ENCODE results near the gene NCBP2.
"Not testable (repeated sequence)": the region's sequence is repeated elsewhere in the genome, so short reads cannot be mapped to it uniquely, and the experiment has no call there.

The NCBP2 gene

DNA sequence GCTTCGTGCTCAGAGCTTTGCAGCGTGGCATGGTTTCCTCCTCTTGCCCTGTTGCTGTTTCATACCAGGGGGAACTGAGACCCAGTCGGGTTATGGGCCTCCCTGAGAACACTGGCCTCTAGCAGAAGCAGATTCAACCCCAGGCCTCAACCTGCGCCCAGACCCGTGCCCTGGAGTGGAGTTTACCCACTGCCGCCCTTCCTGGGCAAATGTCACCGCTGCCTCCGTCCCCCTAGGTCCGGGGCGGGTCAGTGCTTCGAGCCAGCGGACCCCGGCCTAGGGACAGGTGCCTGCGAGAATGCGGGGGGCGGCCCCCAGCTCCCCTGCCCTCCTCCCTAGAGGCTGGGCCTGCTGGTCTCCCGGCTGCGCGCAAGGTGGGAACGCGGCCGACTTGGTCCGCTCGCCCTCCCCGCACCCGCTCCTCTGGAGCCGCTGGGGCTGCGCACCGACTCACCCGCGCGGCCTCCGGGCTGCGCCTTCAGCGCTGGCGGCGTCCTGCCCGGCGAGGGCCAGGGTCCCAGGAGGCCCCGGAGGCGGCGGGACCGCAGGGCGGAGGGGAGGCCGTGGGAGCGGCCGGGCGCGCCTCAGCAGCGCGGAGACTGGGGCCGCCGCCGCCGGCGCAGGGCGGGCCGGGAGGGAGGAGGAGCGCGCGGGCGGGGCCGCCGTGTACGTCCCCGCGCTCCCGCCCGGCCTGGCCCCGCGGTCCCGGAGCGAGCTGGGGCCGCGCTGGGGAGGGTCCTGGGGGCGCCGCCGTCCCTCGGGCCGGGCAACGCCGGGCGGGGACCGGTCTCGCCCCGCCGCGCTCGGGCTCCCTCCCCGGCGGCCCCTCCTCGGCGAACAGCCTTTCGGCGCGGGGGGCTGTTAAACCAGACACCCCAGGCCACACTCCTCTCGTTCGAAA lies 26.2 kb upstream of the NCBP2 start, which contains the start of gene PIGZ:
Gene PIGZ (minus strand): TSS at position 601 of the 901 bp plus-strand sequence. CDS start 16,802 bp downstream, outside the sequence.
- DNase-seq (ENCODE audit: low read depth, low spot score) = no peak

DNA sequence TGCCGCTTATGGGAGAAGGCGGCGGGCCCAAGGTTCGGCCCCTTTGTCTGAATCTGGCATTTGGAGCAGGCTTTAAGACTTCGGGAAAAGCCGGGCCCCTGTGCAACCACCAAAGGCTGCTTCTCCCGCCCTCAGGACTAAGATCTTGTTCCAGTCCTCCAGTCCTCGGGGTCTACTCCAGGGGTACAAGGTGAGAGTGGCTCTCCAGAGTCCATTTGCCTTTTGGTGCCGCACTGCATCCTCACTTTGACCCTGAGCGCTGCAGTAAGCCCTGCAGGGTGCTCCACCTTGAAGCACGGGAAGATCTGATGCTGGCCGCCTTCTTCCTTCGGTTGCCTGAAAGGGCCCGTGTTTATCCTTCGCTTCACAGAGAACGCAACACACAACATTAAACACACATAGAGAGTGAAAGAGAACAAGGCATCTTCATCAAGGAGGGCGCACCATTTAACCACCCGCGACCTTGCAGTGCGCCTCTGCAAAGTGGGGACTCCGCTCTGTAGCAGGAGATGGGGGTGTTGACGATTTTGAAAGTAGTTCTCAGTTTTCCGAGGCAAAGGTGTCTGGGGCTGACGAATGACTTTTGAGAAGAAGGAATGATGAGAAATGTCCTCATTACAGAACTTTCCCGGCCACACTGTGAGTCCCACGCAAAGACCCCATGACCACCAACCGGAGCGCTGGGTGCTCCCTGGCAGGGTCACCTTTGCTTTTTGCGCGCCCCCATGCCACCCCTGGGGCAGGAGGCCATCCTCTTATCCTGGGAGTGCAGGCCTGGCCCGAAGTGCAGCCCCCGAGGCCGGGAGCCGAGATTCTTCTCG lies 25.3 kb upstream of the NCBP2 start:
- no peak for DNase-seq (ENCODE audit: low read depth, low spot score)

DNA sequence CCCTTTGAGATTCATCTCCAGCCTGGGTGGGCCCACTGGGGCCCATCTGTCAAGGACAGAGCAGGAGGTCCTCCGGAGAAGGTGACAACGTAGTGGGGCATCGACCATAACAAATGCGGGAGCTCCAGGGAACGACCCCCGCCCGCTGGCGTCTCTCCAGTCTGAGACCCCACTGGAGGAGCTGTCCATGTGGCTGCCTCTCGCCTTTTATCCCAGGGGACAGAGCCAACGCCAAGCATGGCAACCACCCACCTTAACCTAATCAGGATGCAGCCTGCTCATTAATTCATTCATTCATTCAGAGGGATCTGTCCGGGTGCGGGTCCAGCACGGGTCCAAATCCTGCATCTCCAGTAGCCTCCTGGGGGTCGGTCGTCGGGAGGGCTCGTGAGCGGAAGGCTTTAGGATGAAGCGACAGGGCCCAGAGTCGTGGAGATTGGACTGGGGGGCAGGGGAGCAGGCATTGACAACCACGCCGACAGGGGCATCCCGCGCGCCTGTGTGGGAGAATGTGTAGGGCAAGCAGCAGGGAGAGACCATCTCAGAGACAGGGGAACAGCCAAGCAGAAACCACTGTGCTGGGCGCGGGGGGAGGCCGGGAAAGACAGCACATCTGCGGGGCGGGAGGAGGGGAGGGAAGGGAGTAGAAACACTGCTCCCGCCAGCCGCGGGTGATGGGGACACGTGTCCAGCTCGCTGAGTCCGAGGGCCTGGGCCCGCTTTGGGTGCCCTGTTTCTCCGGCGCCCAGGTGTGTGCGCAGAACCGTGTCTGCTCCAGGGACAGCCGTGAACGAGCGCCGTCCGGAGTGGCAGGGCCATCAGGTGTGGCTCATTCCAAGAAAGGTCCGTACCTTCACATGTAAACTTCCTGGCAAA lies 24.4 kb upstream of the NCBP2 start:
- DNase-seq (ENCODE audit: low read depth, low spot score) = no peak

DNA sequence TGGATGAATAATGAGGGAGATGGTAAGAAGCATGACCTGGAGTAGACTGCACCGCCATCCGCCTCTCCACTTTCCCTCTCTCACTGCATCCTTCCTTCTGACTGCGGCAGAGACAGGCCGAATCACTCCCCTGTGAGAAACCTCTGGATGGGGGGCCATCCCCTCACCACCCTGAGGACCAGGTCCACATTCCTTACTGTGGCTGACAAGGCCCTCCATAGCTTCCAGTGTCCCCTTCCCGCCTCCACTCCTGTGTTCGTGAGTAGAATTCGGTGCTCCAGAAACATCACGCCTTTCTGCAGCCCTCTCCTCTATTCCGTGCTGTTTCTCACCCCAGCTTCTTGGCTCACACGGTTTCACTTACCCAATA lies 23.5 kb upstream of the NCBP2 start:
- DNase-seq (ENCODE audit: low read depth, low spot score) = no peak

DNA sequence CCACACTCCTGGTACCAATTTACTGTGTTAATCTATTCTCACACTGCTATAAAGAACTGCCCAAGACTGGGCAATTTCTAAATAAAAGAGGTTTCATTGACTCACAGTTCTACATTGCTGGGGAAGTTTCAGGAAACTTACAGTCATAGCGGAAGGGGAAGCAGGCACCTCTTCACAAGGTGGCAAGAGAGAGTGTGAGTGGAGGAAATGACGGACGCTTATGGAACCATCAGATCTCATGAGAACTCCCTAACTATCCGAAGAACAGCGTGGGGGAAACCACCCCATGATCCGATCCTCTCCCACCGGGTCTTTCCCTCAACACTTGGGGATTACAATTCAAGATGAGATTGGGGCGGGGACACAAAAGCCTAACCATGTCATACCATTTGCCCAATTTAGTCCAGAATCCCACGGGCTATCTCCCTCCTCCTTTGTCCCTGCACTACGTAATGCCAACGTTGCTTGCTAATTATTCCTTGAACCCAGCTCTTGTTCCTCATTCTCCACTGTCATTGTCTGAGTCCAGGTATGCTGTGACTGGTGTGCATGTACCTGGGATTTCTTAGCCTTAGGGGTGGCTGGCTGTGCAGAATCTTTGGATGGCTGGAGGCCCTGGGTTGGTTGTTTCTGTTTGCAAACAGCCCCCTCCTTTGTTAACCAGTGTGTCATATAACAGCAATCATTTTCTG lies 22.9 kb upstream of the NCBP2 start:
- no peak for DNase-seq (ENCODE audit: low read depth, low spot score)

DNA sequence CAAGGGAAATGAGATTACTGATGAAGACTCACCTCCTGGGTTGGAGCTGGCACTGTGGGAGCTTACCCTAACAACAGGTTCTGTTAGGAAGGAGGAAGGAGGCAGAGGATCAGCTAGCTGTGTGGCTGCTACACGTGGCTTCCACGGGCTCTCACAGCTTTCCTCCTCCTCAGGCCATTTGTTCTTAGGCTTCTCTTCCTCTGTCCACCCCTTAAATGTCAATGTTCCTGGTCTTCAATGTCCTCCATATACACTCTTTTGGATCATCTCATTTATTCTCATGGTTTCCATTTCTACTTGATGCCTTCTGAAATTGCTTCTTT lies 21.3 kb upstream of the NCBP2 start:
- DNase-seq (ENCODE audit: low read depth, low spot score) = no peak

DNA sequence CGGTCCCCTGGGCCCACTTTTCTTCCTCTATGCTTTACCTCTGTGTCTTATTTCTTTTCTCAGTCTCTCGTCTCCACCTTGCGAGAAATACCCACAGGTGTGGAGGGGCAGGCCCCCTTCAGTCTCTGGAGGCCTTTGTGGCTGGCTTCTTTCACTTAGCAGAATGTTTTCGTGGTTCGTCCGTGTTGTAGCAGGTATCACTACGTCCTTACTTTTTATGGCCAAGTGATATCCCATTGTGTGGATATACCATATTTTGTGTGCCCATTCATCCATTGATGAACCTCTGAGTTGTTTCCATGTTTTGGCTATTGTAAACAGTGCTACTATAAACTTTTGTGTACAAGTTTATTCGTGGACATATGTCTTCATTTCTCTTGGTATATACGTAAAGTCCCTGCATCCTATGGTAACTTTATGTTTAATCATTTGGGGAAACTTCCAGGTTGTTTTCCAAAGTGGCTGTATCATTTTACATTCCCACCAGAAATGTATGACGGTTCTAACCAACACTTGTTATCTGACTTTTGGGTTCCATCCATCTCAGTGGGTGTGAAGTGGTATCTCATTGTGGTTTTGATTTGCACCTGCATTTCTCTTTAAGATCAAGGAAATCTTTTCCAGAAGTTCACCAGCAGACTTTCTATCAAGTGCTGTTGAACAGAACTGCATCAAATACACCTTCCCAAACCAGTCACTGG lies 20.8 kb upstream of the NCBP2 start:
- DNase-seq (ENCODE audit: low read depth, low spot score) = no peak

DNA sequence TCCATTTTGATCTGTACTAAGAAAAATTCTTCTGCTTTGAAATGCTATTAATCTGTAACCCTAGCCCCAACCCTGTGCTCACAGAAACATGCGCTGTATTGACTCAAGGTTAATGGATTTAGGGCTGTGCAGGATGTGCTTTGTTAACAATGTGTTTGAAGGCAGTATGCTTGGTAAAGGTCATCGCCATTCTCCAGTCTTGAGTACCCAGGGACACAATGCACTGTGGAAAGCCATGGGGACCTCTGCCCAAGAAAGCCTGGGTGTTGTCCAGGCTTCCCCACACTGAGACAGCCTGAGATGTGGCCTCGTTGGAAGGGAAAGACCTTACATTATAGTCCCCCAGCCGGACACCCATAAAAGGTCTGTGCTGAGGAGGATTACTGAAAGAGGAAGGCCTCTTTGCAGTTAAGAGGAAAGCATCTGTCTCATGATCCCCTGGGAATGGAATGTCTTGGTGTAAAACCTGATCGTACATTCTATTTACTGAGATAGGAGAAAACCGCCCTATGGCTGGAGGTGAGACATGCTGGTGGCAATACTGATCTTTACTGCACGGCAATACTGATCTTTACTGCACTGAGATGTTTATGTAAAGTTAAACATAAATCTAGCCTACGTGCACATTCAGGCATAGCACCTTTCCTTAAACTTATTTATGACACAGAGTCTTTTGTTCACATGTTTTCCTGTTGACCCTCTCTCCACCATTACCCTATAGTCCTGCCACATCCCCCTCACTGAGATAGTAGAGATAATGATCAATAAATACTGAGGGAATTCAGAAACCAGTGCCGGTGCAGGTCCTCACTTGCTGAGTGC lies 20.0 kb upstream of the NCBP2 start:
- no peak for DNase-seq (ENCODE audit: low read depth, low spot score)

DNA sequence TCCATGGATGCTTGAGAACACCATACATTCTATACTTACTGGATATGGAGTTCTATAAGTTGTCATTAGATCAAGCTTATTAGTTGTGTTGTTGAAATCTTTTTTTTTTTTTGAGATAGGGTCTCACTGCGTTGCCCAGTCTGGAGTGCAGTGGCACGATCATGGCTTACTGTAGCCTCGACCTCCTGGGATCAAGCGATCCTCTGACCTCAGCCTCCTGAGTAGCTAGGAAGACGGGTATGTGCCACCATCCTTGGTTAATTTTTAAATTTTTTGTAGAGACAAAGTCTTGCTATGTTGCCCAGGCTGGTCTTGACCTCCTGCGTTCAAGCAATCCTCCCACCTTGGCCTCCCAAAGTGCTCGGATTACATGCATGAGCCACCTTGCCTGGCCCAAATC lies 12.5 kb upstream of the NCBP2 start:
- no peak for DNase-seq (ENCODE audit: low read depth, low spot score)

DNA sequence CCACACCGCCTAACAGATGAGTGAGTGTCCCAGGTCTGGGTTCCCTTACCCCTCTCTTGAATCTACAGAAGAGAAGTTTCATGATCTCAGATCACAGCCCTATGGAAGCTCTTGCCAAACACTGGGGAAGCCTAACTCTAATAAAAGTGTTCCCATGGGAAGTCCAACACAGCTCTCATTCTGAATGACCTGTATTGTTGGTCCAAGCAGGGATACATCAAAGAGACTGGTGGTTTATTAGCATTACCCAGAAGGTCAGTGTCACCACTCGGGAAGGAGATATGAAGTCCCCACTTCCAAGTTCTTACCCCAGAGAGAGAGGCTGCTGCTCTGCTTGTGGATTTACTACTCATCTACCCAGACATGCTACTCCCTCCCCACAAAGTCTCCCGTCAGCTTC lies 9.0 kb upstream of the NCBP2 start:
- DNase-seq (ENCODE audit: low read depth, low spot score) = no peak

DNA sequence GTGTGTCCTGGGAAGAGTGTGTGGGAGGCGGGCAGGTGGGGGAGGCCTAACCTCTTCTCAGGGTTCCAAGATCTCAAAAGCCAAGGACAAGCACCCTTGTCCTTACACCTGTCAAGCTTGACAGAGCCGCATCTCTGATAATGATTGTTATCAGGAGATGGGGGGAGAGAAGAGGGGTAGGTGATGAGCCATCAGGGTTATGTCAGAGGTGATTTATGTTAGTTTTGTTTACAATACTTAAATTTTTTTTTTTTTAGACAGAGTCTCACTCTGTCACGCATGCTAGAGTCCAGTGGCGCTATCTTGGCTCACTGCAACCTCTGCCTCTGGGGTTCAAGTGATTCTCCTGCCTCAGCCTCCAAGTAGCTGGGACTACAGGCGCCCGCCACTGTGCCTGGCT lies 7.4 kb upstream of the NCBP2 start:
- no peak for DNase-seq (ENCODE audit: low read depth, low spot score)

DNA sequence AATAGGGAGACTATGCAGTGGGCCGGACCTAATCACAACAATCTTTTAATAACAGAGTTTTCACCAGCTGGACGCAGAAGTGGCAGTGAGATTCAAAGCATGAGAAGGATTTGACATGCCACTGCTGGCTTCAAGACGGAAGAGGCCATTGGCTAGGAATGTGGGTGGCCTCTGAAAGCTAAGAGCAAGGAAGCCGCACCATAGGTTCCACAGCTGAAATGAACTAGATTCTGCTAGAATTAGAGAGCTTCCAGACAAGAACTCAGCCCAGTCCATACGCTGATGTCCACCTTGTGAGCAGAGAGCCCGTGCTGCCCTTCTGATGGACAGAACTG lies 6.9 kb upstream of the NCBP2 start:
- no peak for DNase-seq (ENCODE audit: low read depth, low spot score)

DNA sequence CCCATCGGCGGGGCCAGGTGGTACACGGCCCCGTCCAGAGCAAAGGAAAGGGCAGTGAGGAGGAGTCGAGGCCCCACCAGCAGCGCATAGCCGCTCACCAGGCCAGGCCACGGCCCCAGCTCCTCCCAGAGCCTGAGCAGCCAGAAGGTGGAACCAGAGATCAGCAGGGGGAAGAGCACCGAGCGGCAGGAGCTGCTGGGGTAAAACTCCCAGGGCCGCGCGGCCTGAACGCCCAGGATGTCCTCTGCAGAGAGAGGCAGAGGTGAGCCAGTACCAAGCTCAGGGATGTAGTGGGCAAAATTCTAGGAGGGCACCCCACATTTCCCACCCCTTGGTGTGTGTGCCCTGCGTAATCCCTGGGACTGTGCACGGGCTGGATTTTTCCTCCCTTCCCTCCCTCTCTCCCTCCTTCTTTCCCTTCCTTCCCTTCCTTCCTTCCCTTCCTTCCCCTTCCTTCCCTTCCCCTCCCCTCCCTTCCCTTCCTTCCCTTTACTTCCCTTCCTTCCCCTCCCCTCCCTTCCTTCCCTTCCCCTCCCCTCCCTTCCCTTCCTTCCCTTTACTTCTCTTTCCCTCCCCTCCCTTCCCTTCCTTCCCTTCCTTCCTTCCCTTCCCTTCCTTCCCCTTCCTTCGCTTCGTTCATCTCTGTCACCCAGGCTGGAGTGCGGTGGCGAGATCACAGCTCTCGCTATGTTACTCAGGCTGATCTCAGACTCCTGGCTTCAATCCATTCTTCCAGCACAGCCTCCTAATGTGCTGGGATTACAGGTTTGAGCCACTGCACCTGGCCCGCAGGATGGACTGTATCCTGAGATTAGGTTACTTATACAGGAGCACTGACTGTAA lies 6.3 kb upstream of the NCBP2 start:
- DNase-seq (ENCODE audit: low read depth, low spot score) = no peak

DNA sequence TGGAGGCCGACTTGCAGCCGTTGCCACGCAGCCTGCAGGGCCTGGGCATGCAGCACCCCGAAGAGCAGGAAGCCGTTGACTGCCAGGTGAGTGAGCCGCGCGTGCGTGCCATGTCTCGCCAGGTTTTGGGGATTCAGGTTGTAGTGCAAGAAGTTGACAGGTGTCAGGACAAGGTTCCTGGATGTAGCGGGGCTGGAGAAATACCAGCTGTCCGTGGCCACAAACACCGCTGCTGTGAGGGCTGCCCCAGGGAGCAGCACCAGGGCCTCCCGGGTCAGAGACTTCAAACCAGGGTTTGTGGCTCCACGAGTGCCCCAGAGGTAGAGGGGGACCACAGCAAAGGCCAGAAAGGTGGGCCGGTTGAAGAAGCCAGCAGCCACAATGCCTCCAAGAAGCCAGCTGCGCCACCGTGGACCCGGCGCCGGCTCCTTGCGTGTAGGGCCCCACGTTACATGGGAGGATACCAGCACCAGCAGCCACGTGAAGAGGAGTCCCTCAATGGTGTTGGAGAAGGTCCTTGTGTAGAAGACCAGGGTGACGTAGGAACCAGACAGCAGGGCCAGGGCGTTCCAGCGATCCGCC lies 5.6 kb upstream of the NCBP2 start:
- no peak for DNase-seq (ENCODE audit: low read depth, low spot score)

DNA sequence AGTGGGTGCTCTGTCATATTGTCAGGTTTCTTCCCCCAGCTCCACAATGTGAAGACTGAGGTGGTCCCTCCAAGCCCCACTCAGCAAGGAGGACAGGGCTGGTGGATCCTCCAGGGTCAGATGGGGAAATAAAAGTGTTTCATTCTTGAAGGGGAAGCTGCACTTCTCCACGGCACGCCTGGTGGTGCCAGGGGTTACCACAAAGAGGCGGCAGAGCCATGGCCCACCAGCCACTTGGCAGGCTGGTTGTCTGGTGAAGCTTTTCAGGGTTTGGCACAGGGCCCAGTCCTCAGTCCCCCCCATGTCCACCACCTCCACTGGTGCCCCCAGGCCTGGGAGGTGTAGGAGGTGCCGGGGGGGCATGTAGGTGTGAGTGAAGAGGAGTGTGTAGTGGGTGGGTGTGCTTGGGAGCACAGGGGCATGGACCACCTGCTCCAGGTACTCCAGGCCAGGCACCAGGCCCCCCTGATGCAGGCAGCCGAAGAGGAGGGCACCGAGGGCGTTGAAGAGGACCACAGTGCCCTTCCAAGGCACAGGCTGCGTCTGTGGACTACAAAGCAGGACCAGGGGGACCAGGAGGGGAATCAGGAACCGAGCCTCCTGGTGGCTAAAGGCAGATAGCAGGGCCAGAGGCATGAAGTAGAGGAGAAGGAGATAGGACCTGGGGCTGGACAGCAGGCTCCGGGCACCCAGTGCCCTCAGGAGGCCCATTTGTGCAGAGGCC lies 5.0 kb upstream of the NCBP2 start:
- no peak for DNase-seq (ENCODE audit: low read depth, low spot score)

DNA sequence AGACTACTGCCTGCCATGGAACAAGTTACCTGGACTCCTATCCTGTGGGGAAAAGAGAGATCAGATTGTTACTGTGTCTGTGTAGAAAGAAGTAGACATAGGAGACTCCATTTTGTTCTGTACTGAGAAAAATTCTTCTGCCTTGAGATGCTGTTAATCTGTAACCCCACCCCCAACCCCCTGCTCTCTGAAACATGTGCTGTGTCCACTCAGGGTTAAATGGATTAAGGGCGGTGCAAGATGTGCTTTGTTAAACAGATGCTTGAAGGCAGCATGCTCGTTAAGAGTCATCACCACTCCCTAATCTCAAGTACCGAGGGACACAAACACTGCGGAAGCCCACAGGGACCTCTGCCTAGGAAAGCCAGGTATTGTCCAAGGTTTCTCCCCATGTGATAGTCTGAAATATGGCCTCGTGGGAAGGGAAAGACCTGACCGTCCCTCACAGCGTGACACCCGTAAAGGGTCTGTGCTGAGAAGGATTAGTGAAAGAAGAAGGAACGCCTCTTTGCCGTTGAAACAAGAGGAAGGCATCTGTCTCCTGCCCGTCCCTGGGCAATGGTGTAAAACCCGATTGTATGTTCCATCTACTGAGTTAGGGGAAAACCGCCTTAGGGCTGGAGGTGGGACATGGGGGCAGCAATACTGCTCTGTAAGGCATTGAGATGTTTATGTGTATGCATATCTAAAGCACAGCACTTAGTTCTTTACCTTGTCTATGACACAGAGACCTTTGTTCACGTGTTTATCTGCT lies 1.9 kb upstream of the NCBP2 start:
- not testable (repeated sequence) for DNase-seq (ENCODE audit: low read depth, low spot score)

DNA sequence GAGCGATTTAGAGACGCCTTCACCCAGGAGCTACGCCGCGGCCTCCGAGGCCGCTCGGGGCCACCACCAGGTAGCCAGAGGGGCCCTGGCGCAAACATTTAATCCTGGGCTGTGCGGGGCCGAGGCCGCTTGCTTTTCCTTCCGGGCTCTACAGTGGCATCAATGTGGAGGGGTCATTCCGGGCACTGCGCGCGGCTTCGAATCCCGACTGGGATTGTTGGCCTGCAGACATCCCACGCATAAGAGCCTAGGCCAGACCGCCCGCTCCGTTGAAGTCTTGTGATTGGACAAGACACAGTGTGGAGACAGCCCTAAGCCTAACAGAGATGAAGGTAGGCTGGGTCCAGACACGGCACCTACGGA lies 568 bp upstream of the NCBP2 start:
- no peak for DNase-seq (ENCODE audit: low read depth, low spot score)

Measured in brain pericyte (primary cell).